GM12864 (cell line): Measurements from ENCODE around the gene CTSA.
A peak's percentile ranks its signal among the peaks of the same experiment; 100 is the strongest.

Experiments used
- DNase-seq: peaks from one replicate; pipeline ENCODE4 v3.0.0-alpha.2; 2011; ENCODE audit warnings: low read depth
- H3K4me3 ChIP-seq: 2 replicates; pipeline ENCODE4 v1.5.1; 2011; ENCODE audit warnings: mild to moderate bottlenecking, low read depth, low read length, control low read depth
- CTCF ChIP-seq: IDR thresholded peaks from 2 replicates; pipeline ENCODE4 v1.5.1; 2011; ENCODE audit warnings: low read depth, mild to moderate bottlenecking, moderate library complexity, low read length, control low read depth, inconsistent platforms; ENCODE audit errors: missing control alignments

CTSA gene

GRCh38 chr20:45905505-45906079 lies 14.5 kb downstream of the CTSA start:
- TF ChIP-seq CTCF = no peak
- no peak overlapping the region for H3K4me3 ChIP-seq

GRCh38 chr20:45907219-45907948 lies 16.2 kb downstream of the CTSA start:
- H3K4me3 ChIP-seq = no peak overlapping the region
- TF ChIP-seq CTCF = no peak
- DNase-seq = no peak

More at GRCh38 chr20:45905505-45906079, 14.5 kb downstream of the CTSA start:
- no peak for DNase-seq

- no peak for TF ChIP-seq CTCF
- no peak for DNase-seq
These were observed 16.9 kb downstream of the CTSA start for GRCh38 chr20:45908084-45908483.

DNA sequence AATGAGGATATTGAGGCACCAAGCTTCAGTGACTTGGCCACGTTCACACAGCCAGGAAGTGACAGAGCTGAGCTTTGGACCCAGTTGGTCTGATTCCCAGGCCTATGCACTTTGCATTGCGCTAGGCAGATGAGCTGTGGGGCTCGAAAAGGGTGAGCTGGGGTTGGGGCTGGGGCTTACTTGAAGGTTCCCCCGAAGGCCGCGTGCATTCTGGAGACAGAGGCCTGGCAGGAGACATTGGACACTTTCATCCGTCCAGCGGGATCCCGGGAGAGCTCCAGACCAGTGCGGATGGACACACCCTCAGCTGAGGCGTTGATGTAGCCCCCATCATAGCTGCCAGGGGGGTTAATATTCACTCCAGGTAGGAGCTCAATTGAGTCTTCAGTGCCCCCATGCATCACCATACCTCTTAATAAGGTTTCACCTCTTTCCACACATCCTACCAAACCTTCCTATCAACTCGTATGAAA lies 18.2 kb downstream of the CTSA start:
- DNase-seq = no peak
- TF ChIP-seq CTCF = no peak
- H3K4me3 ChIP-seq = no peak overlapping the region

More at GRCh38 chr20:45908084-45908483, 16.9 kb downstream of the CTSA start:
- H3K4me3 ChIP-seq = no peak overlapping the region

DNA sequence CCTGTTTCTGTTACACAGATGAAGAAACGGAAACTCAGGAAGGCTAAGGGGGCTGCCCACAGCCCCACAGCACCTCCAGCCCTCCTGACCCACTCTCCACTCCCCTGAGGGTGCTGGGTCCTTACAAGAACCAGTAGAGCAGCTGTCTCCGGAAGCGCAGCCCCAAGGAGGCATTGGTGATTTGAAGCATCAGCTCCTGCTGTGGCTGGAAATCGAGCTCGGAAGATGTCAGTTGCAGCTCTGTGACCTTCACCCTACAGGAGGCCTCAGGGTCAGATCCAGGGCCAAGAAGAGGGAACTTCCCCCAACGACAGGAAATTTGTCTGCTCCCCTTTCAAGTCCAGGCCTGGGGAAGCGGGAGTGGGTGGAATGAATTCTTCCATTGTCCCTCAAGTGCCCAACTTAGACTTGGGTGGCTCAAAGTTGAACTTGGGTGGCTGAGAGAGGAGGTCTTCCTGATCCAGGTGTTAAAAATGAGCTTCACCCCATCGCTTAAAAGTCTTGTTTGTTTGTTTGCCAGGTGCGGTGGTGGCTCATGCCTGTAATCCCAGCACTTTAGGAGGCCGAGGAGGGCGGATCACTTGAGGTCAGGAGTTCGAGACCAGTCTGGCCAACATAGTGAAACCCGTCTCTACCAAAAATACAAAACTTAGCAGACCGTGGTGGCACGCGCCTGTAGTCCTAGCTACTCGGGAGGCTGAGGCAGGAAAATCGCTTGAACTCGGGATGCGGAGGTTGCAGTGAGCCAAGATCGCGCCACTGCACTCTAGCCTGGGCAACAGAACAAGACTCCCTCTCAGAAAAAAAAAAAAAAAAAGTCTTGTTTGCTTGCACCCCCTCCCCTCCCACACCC lies 18.9 kb downstream of the CTSA start:
- no peak for DNase-seq
- no peak overlapping the region for H3K4me3 ChIP-seq
- no peak for TF ChIP-seq CTCF

- no peak for TF ChIP-seq CTCF
- H3K4me3 ChIP-seq = peak overlapping the region; percentile 45
- DNase-seq = peak; percentile 99
These were observed 19.7 kb downstream of the CTSA start for GRCh38 chr20:45910670-45911485.
